Left ventricle myocardium inferior (tissue), 1 donor: ENCODE data around the gene TBC1D22A. TPM values are rescaled to one million over a fixed set of nuclear protein-coding genes. Genes with fewer than 3 reads are reported as not detected.
A peak's percentile ranks its signal among the peaks of the same experiment; 100 is the strongest.

Experiments
- DNase-seq: peaks from one replicate; pipeline ENCODE4 v3.0.0-alpha.2; 2020
- H3K27ac ChIP-seq: fragments of 200-600 bp; replicated peaks from 2 replicates; pipeline ENCODE4 v1.8.0; 2021
- H3K27me3 ChIP-seq: fragments of 200-600 bp; 2 replicates; pipeline ENCODE4 v1.8.0; 2021; ENCODE audit warnings: low read depth
- H3K36me3 ChIP-seq: fragments of 200-600 bp; 2 replicates; pipeline ENCODE4 v1.8.0; 2021
- H3K4me1 ChIP-seq: fragments of 200-600 bp; 2 replicates; pipeline ENCODE4 v1.8.0; 2021
- H3K4me3 ChIP-seq: fragments of 200-600 bp; 2 replicates; pipeline ENCODE4 v1.8.0; 2021; ENCODE audit warnings: mild to moderate bottlenecking, moderate library complexity
- H3K9me3 ChIP-seq: fragments of 200-600 bp; replicated peaks from 2 replicates; pipeline ENCODE4 v1.8.0; 2021
- intact Hi-C: fragments of 100-400 bp; cut with micrococcal nuclease; formaldehyde crosslinking; loops from one replicate; pipeline ENCODE4 v1.11.0; 2022
- total RNA-seq: library from RNA; stranded (reverse); fragmentation: NEBNext Ultra II Directional; extraction: Animal tissue kit (Norgen Biotek cat#: 25700); gene quantifications from one replicate; pipeline ENCODE4 v1.2.1, GENCODE V29; 2021
- TF ChIP-seq, protein P1 (sequence below): fragments of 200-600 bp; IDR thresholded peaks from 2 replicates; pipeline ENCODE4 v1.8.0; 2021; ENCODE audit warnings: antibody characterized with exemption, mild to moderate bottlenecking, borderline replicate concordance
- donor health status: DM: no; HTN: yes; CAD: no; lungs with severe emphysema.

The TBC1D22A gene
- total RNA-seq, 1 donor from 2014 or later: 16.2 TPM

DNA sequence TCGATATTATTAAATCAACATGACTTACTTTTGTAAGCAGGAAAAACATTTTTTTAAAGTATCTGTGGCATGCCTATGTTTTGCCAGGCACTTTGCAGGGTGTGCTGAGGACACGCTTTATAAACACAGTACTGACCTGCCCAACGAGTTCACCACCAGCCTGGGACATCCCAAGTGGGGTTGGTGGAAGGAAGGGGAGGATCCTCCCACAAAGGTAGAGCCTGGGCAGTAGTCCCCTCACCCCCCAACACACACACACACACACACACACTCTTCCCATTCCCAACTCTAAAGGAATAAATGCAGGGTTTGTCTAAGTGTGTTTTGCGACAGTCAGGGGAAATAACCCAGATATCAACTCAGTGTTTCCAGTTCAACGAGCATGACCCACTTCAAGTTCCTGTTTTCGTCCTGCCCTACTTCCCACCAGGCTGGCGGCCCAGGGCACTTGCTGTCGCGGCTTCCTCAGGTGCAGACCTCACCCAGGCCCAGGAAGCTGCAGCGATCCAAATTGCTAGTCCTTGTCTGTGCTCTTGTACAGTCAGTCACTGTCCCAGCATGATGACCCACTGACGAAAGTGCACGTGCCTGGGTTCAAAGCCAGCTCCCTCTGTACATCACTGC, 27.5 kb upstream of the TBC1D22A start:
- no peak for DNase-seq
- Histone ChIP-seq H3K4me1 (peaks cover 96% of the 10 kb centered on the region), H3K27me3 (no peaks in the 10 kb centered on the region), H3K4me3 (peak overlapping the region; percentile 96), H3K9me3 (no peaks in the 10 kb centered on the region), H3K36me3 (no peaks in the 10 kb centered on the region), H3K27ac (peak overlapping the region; percentile 98)
- TF ChIP-seq, protein P1, sequence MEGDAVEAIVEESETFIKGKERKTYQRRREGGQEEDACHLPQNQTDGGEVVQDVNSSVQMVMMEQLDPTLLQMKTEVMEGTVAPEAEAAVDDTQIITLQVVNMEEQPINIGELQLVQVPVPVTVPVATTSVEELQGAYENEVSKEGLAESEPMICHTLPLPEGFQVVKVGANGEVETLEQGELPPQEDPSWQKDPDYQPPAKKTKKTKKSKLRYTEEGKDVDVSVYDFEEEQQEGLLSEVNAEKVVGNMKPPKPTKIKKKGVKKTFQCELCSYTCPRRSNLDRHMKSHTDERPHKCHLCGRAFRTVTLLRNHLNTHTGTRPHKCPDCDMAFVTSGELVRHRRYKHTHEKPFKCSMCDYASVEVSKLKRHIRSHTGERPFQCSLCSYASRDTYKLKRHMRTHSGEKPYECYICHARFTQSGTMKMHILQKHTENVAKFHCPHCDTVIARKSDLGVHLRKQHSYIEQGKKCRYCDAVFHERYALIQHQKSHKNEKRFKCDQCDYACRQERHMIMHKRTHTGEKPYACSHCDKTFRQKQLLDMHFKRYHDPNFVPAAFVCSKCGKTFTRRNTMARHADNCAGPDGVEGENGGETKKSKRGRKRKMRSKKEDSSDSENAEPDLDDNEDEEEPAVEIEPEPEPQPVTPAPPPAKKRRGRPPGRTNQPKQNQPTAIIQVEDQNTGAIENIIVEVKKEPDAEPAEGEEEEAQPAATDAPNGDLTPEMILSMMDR: no peak
- intact Hi-C loops: no loop called here

DNA sequence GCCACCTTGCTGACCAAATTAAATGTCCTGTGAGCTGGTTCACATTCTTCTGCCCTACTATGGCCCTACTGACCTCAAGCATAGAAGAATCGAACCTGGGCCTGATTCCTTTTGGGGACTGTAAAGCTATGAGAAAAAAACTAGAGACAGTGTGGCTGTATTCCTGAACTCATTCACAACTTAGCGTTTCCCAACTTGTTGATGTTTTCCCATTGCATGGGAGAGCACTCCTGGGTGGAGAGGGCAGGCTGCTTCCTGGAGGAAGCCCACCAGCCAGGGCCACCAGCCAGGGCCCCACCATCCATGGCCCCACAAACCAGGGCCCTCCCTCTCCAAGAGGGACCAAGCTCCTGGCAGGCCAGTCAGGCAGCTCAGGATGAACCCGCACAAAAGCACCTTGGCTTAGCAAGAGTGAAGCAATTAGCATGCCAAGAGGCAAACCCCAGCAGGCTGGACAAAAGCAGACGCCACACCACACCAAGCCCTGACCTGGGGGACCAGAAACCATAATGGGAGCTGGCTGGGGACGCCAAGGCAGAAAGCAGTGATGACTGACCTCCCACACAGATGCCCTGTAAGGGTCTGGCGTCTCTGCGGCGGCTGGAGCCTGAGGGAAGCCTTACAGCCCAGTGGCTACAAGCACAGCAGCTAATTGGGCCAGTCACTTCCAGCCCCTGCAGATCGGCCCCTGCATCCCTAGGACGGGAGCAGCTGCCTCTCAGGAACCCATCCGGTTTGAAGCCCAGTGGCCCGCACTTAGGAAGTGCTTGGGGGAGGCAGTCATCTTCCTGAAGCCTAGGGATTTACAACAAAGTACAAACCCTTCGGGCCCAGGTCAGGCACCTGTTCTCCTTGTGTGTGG, 26.5 kb upstream of the TBC1D22A start:
- H3K36me3 ChIP-seq: no peaks in the 10 kb centered on the region
- no peak for DNase-seq
- peak overlapping the region; percentile 96 for H3K4me3 ChIP-seq
- H3K27ac ChIP-seq: peak overlapping the region; percentile 98
- TF ChIP-seq, protein P1: no peak
- no peaks in the 10 kb centered on the region for H3K27me3 ChIP-seq
- no peaks in the 10 kb centered on the region for H3K9me3 ChIP-seq
- intact Hi-C loops: no loop called here
- peaks cover 96% of the 10 kb centered on the region for H3K4me1 ChIP-seq

DNA sequence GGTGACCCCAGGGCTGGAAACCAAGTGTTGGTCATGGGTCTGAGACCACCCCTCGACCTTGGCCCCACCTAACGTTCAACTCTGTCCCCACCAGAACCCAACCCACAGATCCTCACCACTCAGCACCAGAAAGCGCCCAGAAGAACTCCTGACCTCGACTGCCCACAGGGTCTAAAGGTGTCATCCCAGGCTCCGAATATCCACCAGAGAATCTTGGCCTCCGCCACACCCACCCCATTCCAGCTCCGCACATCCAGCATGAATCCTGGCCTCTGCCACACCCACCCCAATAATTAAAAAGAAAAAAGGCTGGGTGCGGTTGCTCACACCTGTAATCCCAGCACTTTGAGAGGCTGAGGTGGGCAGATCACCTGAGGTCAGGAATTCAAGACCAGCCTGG, 25.7 kb upstream of the TBC1D22A start:
- no peak for DNase-seq
- H3K27ac ChIP-seq: peak overlapping the region; percentile 98
- peak overlapping the region; percentile 96 for H3K4me3 ChIP-seq
- no peaks in the 10 kb centered on the region for H3K27me3 ChIP-seq
- intact Hi-C loops: no loop called here
- no peaks in the 10 kb centered on the region for H3K36me3 ChIP-seq
- TF ChIP-seq, protein P1: no peak
- peaks cover 96% of the 10 kb centered on the region for H3K4me1 ChIP-seq
- H3K9me3 ChIP-seq: no peaks in the 10 kb centered on the region

DNA sequence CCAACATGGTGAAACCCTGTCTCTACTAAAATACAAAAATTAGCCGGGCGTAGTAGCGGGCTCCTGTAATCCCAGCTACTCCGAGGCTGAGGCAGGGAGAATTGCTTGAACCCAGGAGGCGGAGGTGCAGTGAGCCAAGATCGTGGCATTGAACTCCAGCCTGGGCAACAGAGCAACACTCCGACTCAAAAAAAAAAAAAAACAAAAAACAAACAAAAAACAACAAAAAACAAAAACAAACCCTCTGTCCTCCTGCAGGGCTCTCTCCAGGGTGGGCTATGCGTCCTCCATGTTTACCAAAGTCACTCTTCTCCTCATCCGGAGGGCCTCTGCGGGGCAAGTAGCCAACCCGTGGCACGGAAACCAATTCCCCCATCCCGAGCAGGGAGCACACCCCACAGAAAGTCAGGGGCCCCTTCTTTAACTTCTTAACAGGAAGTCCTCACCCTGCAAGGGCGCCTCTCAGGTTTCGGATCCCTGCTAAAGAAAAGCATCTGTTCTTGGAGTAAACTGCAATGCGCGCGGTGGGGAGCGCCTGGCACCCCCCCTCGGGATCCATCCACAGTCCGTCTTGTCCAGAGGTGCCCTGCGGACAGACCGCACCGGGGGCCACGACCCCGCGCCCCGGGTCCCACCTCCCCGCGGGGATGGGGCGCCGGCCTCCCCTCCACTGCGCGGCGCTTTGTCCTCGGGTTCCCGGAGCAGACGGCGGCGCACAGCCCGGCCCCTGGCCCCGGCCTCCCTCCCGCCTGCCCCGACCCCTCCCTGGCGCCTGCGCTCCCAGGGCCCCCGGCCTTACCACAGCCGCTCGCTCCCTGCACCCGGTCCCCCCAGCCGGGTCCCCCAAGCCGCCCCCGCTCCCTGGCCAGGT, 25.1 kb upstream of the TBC1D22A start:
- peaks cover 96% of the 10 kb centered on the region for H3K4me1 ChIP-seq
- H3K27me3 ChIP-seq: no peaks in the 10 kb centered on the region
- peak overlapping the region; percentile 96 for H3K4me3 ChIP-seq
- no peaks in the 10 kb centered on the region for H3K36me3 ChIP-seq
- intact Hi-C loops: no loop called here
- DNase-seq: peak; percentile 47
- no peaks in the 10 kb centered on the region for H3K9me3 ChIP-seq
- TF ChIP-seq, protein P1: no peak
- peak overlapping the region; percentile 98 for H3K27ac ChIP-seq

DNA sequence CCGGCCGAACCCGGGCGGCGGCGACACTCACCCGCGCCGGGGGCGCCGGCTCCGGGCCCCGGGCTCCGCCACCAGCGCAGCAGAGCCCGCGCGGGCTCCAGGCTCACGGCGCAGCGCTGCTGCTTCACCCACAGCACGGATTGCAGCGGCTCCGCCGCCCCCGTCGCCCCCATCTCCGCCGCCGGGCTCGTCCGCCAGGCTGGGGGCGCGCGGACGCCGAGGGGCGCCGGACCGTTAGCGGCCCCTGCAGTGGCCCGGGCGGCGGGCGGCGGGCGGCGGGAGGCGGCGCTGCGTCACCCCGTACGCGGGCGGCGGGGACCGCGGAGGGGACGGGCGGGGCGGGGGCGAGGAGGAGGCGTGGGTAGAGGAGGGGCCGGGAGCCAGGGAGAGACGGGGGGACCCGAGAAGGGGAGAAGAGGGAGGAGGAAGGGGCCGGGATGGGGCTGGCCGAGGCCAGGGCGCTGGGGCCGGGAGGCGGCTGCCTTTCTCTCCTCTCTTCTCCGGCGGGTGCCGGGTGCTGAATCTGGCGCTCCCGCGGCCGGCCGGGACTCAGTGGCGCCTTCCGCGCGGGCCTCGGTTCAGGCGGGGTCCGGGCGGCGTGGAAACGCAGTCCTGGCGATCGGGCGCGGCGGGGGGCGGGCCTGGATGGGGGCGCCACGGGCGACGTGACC, 24.3 kb upstream of the TBC1D22A start, which contains the start of gene CERK:
CERK (minus strand) TSS at position 277 of the 671 bp plus-strand sequence; CDS start at position 173, 104 bp downstream.
- H3K27me3 ChIP-seq: no peaks in the 10 kb centered on the region
- DNase-seq: peak; percentile 82
- H3K36me3 ChIP-seq: no peaks in the 10 kb centered on the region
- peak within 1 kb of the TSS; percentile 96 for H3K4me3 ChIP-seq
- peak within 1 kb of the TSS; percentile 98 for H3K27ac ChIP-seq
- peaks cover 91% of the 10 kb centered on the region for H3K4me1 ChIP-seq
- H3K9me3 ChIP-seq: no peaks in the 10 kb centered on the region
- intact Hi-C loops: no loop called here
- TF ChIP-seq, protein P1: no peak
